HG03432 (cell line): ENCODE data around the gene GLIPR2.

ENCODE experiments used
- ATAC-seq: cut with Tn5 transposase; IDR thresholded peaks from one replicate; pipeline ENCODE4 v1.9.1; 2021; ENCODE audit warnings: mild to moderate bottlenecking, moderate library complexity; ENCODE audit not compliant: unreplicated experiment

GLIPR2 gene

GRCh38 chr9:36190388-36191289, 54.1 kb downstream of the GLIPR2 start, which contains the start of gene CLTA:
CLTA (plus strand) TSS chr9:36190921; CDS start chr9:36191057, 136 bp downstream.
- peak; percentile 97 for ATAC-seq

- ATAC-seq, result peak; percentile 7
Measured at GRCh38 chr9:36191290-36191645, 54.7 kb downstream of the GLIPR2 start.

GRCh38 chr9:36191686-36192085, 55.2 kb downstream of the GLIPR2 start:
- ATAC-seq, result no peak

GRCh38 chr9:36192196-36192595, 55.7 kb downstream of the GLIPR2 start:
- ATAC-seq, result no peak

GRCh38 chr9:36193023-36193422, 56.5 kb downstream of the GLIPR2 start:
- ATAC-seq, result no peak

GRCh38 chr9:36194326-36195000, 57.9 kb downstream of the GLIPR2 start:
- ATAC-seq, result no peak

- no peak for ATAC-seq
Measured at GRCh38 chr9:36204906-36205547, 68.5 kb downstream of the GLIPR2 start.

GRCh38 chr9:36207016-36207415, 70.5 kb downstream of the GLIPR2 start:
- ATAC-seq, result no peak

GRCh38 chr9:36207546-36208012, 71.0 kb downstream of the GLIPR2 start:
- no peak for ATAC-seq

- no peak for ATAC-seq
Measured at GRCh38 chr9:36208521-36209253, 72.2 kb downstream of the GLIPR2 start.

GRCh38 chr9:36210722-36211121, 74.2 kb downstream of the GLIPR2 start:
- no peak for ATAC-seq

GRCh38 chr9:36211510-36211909, 75.0 kb downstream of the GLIPR2 start:
- ATAC-seq, result no peak

GRCh38 chr9:36213387-36213786, 76.9 kb downstream of the GLIPR2 start:
- no peak for ATAC-seq
